Measurements from ENCODE around the gene TGFB2.

DNA sequence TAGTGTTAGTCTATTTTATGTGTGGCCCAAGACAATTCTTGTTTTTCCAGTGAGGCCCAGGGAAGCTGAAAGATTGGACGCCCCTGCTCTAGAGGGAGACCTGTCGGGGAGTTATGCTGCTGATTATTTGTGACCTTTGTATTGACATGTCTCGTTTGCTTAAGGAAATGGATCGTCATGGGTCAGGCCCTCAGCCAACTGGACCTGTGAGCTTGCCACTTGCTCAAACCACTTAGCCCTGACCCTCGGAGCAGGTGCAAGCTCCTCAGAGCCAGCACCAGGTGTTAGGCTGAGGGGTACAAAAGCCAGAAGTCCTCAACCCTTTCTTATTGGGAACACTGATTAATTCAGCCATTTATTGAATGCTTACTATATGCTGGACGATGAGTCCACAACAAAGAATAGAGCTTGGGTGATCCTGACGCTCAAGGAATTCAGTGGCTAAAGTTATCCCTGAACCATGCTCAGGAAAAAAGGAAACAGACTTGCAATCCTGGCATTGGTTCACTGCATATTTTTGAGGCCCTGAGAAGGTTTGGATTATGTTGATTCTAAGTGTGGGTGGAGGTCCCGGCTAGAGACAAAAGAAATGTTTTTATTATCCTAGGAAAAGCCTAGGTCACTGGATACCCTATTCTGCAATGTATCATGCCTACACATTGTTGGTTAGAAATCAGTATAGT, 19.0 kb downstream of the TGFB2 start:
- TF ChIP-seq, protein P1, sequence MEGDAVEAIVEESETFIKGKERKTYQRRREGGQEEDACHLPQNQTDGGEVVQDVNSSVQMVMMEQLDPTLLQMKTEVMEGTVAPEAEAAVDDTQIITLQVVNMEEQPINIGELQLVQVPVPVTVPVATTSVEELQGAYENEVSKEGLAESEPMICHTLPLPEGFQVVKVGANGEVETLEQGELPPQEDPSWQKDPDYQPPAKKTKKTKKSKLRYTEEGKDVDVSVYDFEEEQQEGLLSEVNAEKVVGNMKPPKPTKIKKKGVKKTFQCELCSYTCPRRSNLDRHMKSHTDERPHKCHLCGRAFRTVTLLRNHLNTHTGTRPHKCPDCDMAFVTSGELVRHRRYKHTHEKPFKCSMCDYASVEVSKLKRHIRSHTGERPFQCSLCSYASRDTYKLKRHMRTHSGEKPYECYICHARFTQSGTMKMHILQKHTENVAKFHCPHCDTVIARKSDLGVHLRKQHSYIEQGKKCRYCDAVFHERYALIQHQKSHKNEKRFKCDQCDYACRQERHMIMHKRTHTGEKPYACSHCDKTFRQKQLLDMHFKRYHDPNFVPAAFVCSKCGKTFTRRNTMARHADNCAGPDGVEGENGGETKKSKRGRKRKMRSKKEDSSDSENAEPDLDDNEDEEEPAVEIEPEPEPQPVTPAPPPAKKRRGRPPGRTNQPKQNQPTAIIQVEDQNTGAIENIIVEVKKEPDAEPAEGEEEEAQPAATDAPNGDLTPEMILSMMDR (conservative IDR thresholded peaks at IDR 0.05; ENCODE audit: low read length), result no peak
- TF ChIP-seq EZH2phosphoT487 (IDR thresholded peaks at IDR 0.05; ENCODE audit: borderline replicate concordance, low read depth, low read length), result no peak
